Skeletal muscle satellite cell (primary cell): ENCODE measurements around the gene LCE1E.

ENCODE experiments used
- H3K27me3 ChIP-seq: 2 replicates; pipeline ENCODE4 v1.7.0; 2013; ENCODE audit warnings: low read length; ENCODE audit not compliant: control insufficient read depth, insufficient read depth
- H3K36me3 ChIP-seq: 2 replicates; pipeline ENCODE4 v1.7.0; 2013; ENCODE audit warnings: mild to moderate bottlenecking, control low read depth, low read length; ENCODE audit not compliant: insufficient read depth
- H3K4me1 ChIP-seq: 2 replicates; pipeline ENCODE4 v1.7.0; 2013; ENCODE audit warnings: low read length; ENCODE audit not compliant: control insufficient read depth, insufficient read depth
- H3K4me2 ChIP-seq: 2 replicates; pipeline ENCODE4 v1.7.0; 2013; ENCODE audit warnings: mild to moderate bottlenecking, low read length
- H3K4me3 ChIP-seq: 2 replicates; pipeline ENCODE4 v1.7.0; 2013; ENCODE audit warnings: low read length
- H3K9ac ChIP-seq: 2 replicates; pipeline ENCODE4 v1.7.0; 2013; ENCODE audit warnings: mild to moderate bottlenecking, low read depth, low read length, moderate library complexity
- H3K9me3 ChIP-seq: replicated peaks from 2 replicates; pipeline ENCODE4 v1.7.0; 2013; ENCODE audit warnings: mild to moderate bottlenecking, control low read depth, low read length

LCE1E gene

GRCh38 chr1:152757747-152758146, 28.3 kb upstream of the LCE1E start, which contains the start of gene KPRP:
TSS of gene KPRP (plus strand) at chr1:152758025. CDS start at chr1:152759589, 1,564 bp downstream.
- H3K36me3 ChIP-seq, result no peaks in the 10 kb centered on the region

GRCh38 chr1:152758636-152759035, 27.4 kb upstream of the LCE1E start:
- Histone ChIP-seq H3K36me3 (no peaks in the 10 kb centered on the region), H3K27me3 (no peaks in the 10 kb centered on the region), H3K9me3 (no peaks in the 10 kb centered on the region), H3K4me2 (no peak overlapping the region), H3K4me3 (no peak overlapping the region), H3K9ac (no peak overlapping the region), H3K4me1 (no peaks in the 10 kb centered on the region)

More at GRCh38 chr1:152757747-152758146, 28.3 kb upstream of the LCE1E start, which contains the start of gene KPRP:
- Histone ChIP-seq H3K9me3 (no peaks in the 10 kb centered on the region), H3K9ac (no peak within 1 kb of the TSS), H3K4me1 (peaks cover 2% of the 10 kb centered on the region), H3K4me2 (no peak within 1 kb of the TSS), H3K27me3 (no peaks in the 10 kb centered on the region), H3K4me3 (no peak within 1 kb of the TSS)

- no peak overlapping the region for H3K9ac ChIP-seq
- no peak overlapping the region for H3K4me3 ChIP-seq
- H3K36me3 ChIP-seq, result no peaks in the 10 kb centered on the region
- no peaks in the 10 kb centered on the region for H3K9me3 ChIP-seq
- no peaks in the 10 kb centered on the region for H3K27me3 ChIP-seq
- no peak overlapping the region for H3K4me2 ChIP-seq
- no peaks in the 10 kb centered on the region for H3K4me1 ChIP-seq
Measured at GRCh38 chr1:152759453-152760173, 26.4 kb upstream of the LCE1E start.

GRCh38 chr1:152760551-152761190, 25.4 kb upstream of the LCE1E start:
- H3K4me3 ChIP-seq, result no peak overlapping the region

GRCh38 chr1:152761609-152762213, 24.3 kb upstream of the LCE1E start:
- Histone ChIP-seq H3K36me3 (no peaks in the 10 kb centered on the region), H3K4me3 (no peak overlapping the region), H3K9ac (no peak overlapping the region), H3K4me1 (no peaks in the 10 kb centered on the region), H3K9me3 (no peaks in the 10 kb centered on the region), H3K27me3 (no peaks in the 10 kb centered on the region), H3K4me2 (no peak overlapping the region)

More at GRCh38 chr1:152760551-152761190, 25.4 kb upstream of the LCE1E start:
- H3K4me2 ChIP-seq, result no peak overlapping the region
- no peaks in the 10 kb centered on the region for H3K4me1 ChIP-seq
- no peaks in the 10 kb centered on the region for H3K36me3 ChIP-seq
- no peak overlapping the region for H3K9ac ChIP-seq
- H3K27me3 ChIP-seq, result no peaks in the 10 kb centered on the region
- no peaks in the 10 kb centered on the region for H3K9me3 ChIP-seq

- Histone ChIP-seq H3K4me3 (no peak overlapping the region), H3K27me3 (no peaks in the 10 kb centered on the region), H3K36me3 (no peaks in the 10 kb centered on the region), H3K9me3 (no peaks in the 10 kb centered on the region), H3K4me2 (no peak overlapping the region), H3K9ac (no peak overlapping the region), H3K4me1 (no peaks in the 10 kb centered on the region)
Measured at GRCh38 chr1:152768847-152769533, 17.1 kb upstream of the LCE1E start.

- H3K9me3 ChIP-seq, result no peaks in the 10 kb centered on the region
- no peak overlapping the region for H3K4me3 ChIP-seq
- no peak overlapping the region for H3K9ac ChIP-seq
- H3K4me2 ChIP-seq, result no peak overlapping the region
- no peaks in the 10 kb centered on the region for H3K36me3 ChIP-seq
- no peaks in the 10 kb centered on the region for H3K4me1 ChIP-seq
- H3K27me3 ChIP-seq, result no peaks in the 10 kb centered on the region
Measured at GRCh38 chr1:152770411-152770810, 15.6 kb upstream of the LCE1E start.

- H3K4me1 ChIP-seq, result no peaks in the 10 kb centered on the region
- no peaks in the 10 kb centered on the region for H3K9me3 ChIP-seq
- H3K4me2 ChIP-seq, result no peak within 1 kb of the TSS
- no peak within 1 kb of the TSS for H3K4me3 ChIP-seq
- no peak within 1 kb of the TSS for H3K9ac ChIP-seq
- H3K27me3 ChIP-seq, result peaks cover 2% of the 10 kb centered on the region
- no peaks in the 10 kb centered on the region for H3K36me3 ChIP-seq
Measured at GRCh38 chr1:152774875-152775274, 11.2 kb upstream of the LCE1E start, which contains the start of gene LCE1F. TSS of gene LCE1F (plus strand) at chr1:152775140. CDS start at chr1:152776372, 1,232 bp downstream.

GRCh38 chr1:152776361-152776760, 9.7 kb upstream of the LCE1E start:
- H3K4me3 ChIP-seq, result no peak overlapping the region
- H3K4me1 ChIP-seq, result no peaks in the 10 kb centered on the region
- H3K9ac ChIP-seq, result no peak overlapping the region
- H3K4me2 ChIP-seq, result no peak overlapping the region
- no peaks in the 10 kb centered on the region for H3K36me3 ChIP-seq
- H3K9me3 ChIP-seq, result no peaks in the 10 kb centered on the region
- H3K27me3 ChIP-seq, result peaks cover 2% of the 10 kb centered on the region

- Histone ChIP-seq H3K9ac (no peak overlapping the region), H3K36me3 (no peaks in the 10 kb centered on the region), H3K4me2 (no peak overlapping the region), H3K27me3 (peaks cover 2% of the 10 kb centered on the region), H3K4me1 (no peaks in the 10 kb centered on the region), H3K9me3 (no peaks in the 10 kb centered on the region), H3K4me3 (no peak overlapping the region)
Measured at GRCh38 chr1:152777510-152778137, 8.4 kb upstream of the LCE1E start.

GRCh38 chr1:152783095-152783494, 3.0 kb upstream of the LCE1E start:
- Histone ChIP-seq H3K9ac (no peak overlapping the region), H3K27me3 (peaks cover 12% of the 10 kb centered on the region), H3K4me2 (no peak overlapping the region), H3K36me3 (no peaks in the 10 kb centered on the region), H3K9me3 (no peaks in the 10 kb centered on the region), H3K4me3 (no peak overlapping the region), H3K4me1 (no peaks in the 10 kb centered on the region)
